ENCODE results near the gene HCK. TPM values are rescaled to one million over a fixed set of nuclear protein-coding genes. Genes with fewer than 3 reads are reported as not detected.

HCK gene
- polyA plus RNA-seq, 6 donors from 2014 or later: 26.7 to 71.4 (median 56.5) TPM

Other genes starting within 250 kb of the HCK start
- gene MYLK2, start 232.9 kb upstream of the HCK start, polyA plus RNA-seq (ENCODE audit: low read depth in 6 of 6): not detected
- gene FOXS1, start 206.6 kb upstream of the HCK start, polyA plus RNA-seq (ENCODE audit: low read depth in 6 of 6): not detected
- gene DUSP15, start 181.7 kb upstream of the HCK start, polyA plus RNA-seq (ENCODE audit: low read depth in 6 of 6): 1 to 10 TPM in 1 of 6 donors, not detected in 5; 1.7 TPM
- gene TTLL9, start 181.6 kb upstream of the HCK start, polyA plus RNA-seq (ENCODE audit: low read depth in 6 of 6): under 1 TPM in 3 of 6 donors, not detected in 3; 0.09 to 0.43 (median 0.21) TPM
- gene PDRG1, start 100.2 kb upstream of the HCK start, polyA plus RNA-seq (ENCODE audit: low read depth in 6 of 6): 10 to 100 TPM; 16.3 to 27.4 (median 20.8) TPM
- gene XKR7, start 84.1 kb upstream of the HCK start, polyA plus RNA-seq (ENCODE audit: low read depth in 6 of 6): under 1 TPM in 1 of 6 donors, not detected in 5; 0.03 TPM
- gene CCM2L, start 41.8 kb upstream of the HCK start, polyA plus RNA-seq (ENCODE audit: low read depth in 6 of 6): not detected
- 10 to 100 TPM; 28.4 to 44.0 (median 31.6) TPM for gene TM9SF4, start 57.5 kb downstream of the HCK start, polyA plus RNA-seq (ENCODE audit: low read depth in 6 of 6)
- 1 to 10 TPM; 3.1 to 6.8 (median 3.9) TPM for gene PLAGL2, start 155.5 kb downstream of the HCK start, polyA plus RNA-seq (ENCODE audit: low read depth in 6 of 6)
- 10 to 100 TPM in 5 of 6 donors, 1 to 10 TPM in 1; 7.2 to 16.9 (median 14.7) TPM for gene POFUT1, start 155.6 kb downstream of the HCK start, polyA plus RNA-seq (ENCODE audit: low read depth in 6 of 6)
- 1 to 10 TPM; 1.0 to 9.7 (median 6.5) TPM for gene KIF3B, start 225.4 kb downstream of the HCK start, polyA plus RNA-seq (ENCODE audit: low read depth in 6 of 6)